GM12892 (cell line): ENCODE measurements around the gene SORCS2.

Experiments used
- POLR2A ChIP-seq: IDR thresholded peaks from 2 replicates; pipeline ENCODE4 v1.6.1; 2011; ENCODE audit warnings: low read depth, low read length, control low read depth
- POLR2AphosphoS5 ChIP-seq: IDR thresholded peaks from 2 replicates; pipeline ENCODE4 v1.6.1; 2011; ENCODE audit warnings: low read depth, low read length, control low read depth

DNA sequence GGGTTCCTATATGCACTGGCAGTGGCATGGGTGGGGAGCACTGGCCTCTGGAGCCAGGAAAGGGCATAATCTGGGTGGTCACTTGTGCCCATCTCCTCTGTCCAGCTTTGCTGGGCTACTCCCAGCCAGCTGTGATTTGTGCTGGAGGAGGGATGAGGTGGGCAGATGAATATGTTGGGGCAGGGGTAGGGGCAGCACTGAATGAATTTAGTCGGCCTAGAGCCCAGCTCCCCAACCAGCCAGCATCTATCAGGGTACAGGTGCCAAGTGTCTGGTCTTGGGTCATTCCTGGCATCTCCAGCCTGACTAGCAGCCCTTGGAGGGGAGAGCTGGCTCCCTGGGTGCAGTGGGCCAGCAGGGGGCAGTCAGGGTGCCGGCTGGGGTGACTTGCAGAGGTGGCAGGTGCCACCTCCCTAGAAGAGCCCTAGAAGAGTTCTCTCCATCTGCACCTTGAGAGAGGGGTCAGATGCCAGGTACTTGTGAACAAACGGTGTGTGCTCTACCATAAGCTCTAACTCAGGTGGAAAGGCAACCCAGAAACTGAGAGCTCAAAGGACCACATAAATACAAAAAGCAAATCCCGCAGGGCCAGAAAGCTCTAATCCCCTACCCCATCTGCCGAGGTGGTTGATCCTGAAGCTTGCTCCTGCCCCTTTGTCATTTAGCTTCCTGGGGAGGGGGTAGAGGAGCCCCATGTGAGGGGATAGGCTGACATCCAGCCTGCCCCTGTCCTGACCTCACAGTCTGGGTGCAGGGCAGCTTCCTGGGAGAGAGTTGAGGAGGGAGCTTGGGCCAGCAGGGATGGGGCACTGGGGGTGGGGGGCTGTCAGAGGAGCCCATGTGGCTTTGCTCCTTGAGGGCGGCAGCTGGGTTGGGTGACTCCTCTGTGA lies 2.2 kb downstream of the SORCS2 start:
- TF ChIP-seq POLR2A = no peak
- TF ChIP-seq POLR2AphosphoS5 = no peak
